Measurements from ENCODE around the gene TNNC1.

The TNNC1 gene

GRCh38 chr3:52446631-52447511 is 7.0 kb downstream of the TNNC1 start:
- 33 to 40% methylated on average over 11 to 13 of the region's 13 CpGs for WGBS, 2 experiments (ENCODE audit: insufficient coverage in 2 of 2)
- H3K27ac ChIP-seq (ENCODE audit: low read depth, low read length, severe bottlenecking), result no peak overlapping the region

GRCh38 chr3:52446042-52446441 is 7.8 kb downstream of the TNNC1 start:
- WGBS, 2 experiments (ENCODE audit: insufficient coverage in 2 of 2), result 88 to 93% methylated on average over 2 to 3 of the region's 4 CpGs
- H3K36me3 ChIP-seq (ENCODE audit: control insufficient read depth, insufficient read depth, low read length), result no peaks in the 10 kb centered on the region
- no peak overlapping the region for H3K27ac ChIP-seq (ENCODE audit: low read depth, low read length, severe bottlenecking)
- peaks cover 17% of the 10 kb centered on the region for H3K4me1 ChIP-seq (ENCODE audit: control insufficient read depth, insufficient read depth, low read length, poor library complexity, severe bottlenecking)
- H3K4me3 ChIP-seq (ENCODE audit: extremely low read depth, insufficient read depth, low read length, poor library complexity, severe bottlenecking), result no peak overlapping the region
- no peaks in the 10 kb centered on the region for H3K9me3 ChIP-seq (ENCODE audit: control insufficient read depth, low read length)

More at GRCh38 chr3:52446631-52447511, 7.0 kb downstream of the TNNC1 start:
- H3K36me3 ChIP-seq (ENCODE audit: control insufficient read depth, insufficient read depth, low read length), result no peaks in the 10 kb centered on the region
- no peak overlapping the region for H3K4me3 ChIP-seq (ENCODE audit: extremely low read depth, insufficient read depth, low read length, poor library complexity, severe bottlenecking)
- H3K9me3 ChIP-seq (ENCODE audit: control insufficient read depth, low read length), result no peaks in the 10 kb centered on the region
- H3K4me1 ChIP-seq (ENCODE audit: control insufficient read depth, insufficient read depth, low read length, poor library complexity, severe bottlenecking), result peaks cover 17% of the 10 kb centered on the region

GRCh38 chr3:52444860-52445793 is 8.7 kb downstream of the TNNC1 start, which contains the start of gene SEMA3G:
SEMA3G (minus strand) TSS chr3:52445103; CDS start chr3:52445027, 76 bp downstream.
- H3K9me3 ChIP-seq (ENCODE audit: control insufficient read depth, low read length), result no peaks in the 10 kb centered on the region
- H3K4me1 ChIP-seq (ENCODE audit: control insufficient read depth, insufficient read depth, low read length, poor library complexity, severe bottlenecking), result peaks cover 11% of the 10 kb centered on the region
- 27 to 29% methylated on average over 17 of the region's 19 CpGs for WGBS, 2 experiments (ENCODE audit: insufficient coverage in 2 of 2)
- no peak within 1 kb of the TSS for H3K27ac ChIP-seq (ENCODE audit: low read depth, low read length, severe bottlenecking)
- H3K4me3 ChIP-seq (ENCODE audit: extremely low read depth, insufficient read depth, low read length, poor library complexity, severe bottlenecking), result peak within 1 kb of the TSS; percentile 27
- H3K36me3 ChIP-seq (ENCODE audit: control insufficient read depth, insufficient read depth, low read length), result no peaks in the 10 kb centered on the region

- Histone ChIP-seq H3K36me3 (ENCODE audit: control insufficient read depth, insufficient read depth, low read length) (no peaks in the 10 kb centered on the region), H3K4me3 (ENCODE audit: extremely low read depth, insufficient read depth, low read length, poor library complexity, severe bottlenecking) (peak overlapping the region; percentile 27), H3K27ac (ENCODE audit: low read depth, low read length, severe bottlenecking) (no peak overlapping the region), H3K4me1 (ENCODE audit: control insufficient read depth, insufficient read depth, low read length, poor library complexity, severe bottlenecking) (peaks cover 4% of the 10 kb centered on the region), H3K9me3 (ENCODE audit: control insufficient read depth, low read length) (no peaks in the 10 kb centered on the region)
- 86 to 91% methylated on average over 21 to 25 of the region's 25 CpGs for WGBS, 2 experiments (ENCODE audit: insufficient coverage in 2 of 2)
These were observed 9.8 kb downstream of the TNNC1 start for GRCh38 chr3:52443791-52444687.

- WGBS, 2 experiments (ENCODE audit: insufficient coverage in 2 of 2), result 82 to 100% methylated on average over 3 to 6 of the region's 8 CpGs
- Histone ChIP-seq H3K9me3 (ENCODE audit: control insufficient read depth, low read length) (no peaks in the 10 kb centered on the region), H3K27ac (ENCODE audit: low read depth, low read length, severe bottlenecking) (no peak overlapping the region), H3K4me3 (ENCODE audit: extremely low read depth, insufficient read depth, low read length, poor library complexity, severe bottlenecking) (peak overlapping the region; percentile 6), H3K36me3 (ENCODE audit: control insufficient read depth, insufficient read depth, low read length) (no peaks in the 10 kb centered on the region), H3K4me1 (ENCODE audit: control insufficient read depth, insufficient read depth, low read length, poor library complexity, severe bottlenecking) (peaks cover 4% of the 10 kb centered on the region)
These were observed 10.6 kb downstream of the TNNC1 start for GRCh38 chr3:52443268-52443610.

- Histone ChIP-seq H3K4me1 (ENCODE audit: control insufficient read depth, insufficient read depth, low read length, poor library complexity, severe bottlenecking) (peaks cover 4% of the 10 kb centered on the region), H3K36me3 (ENCODE audit: control insufficient read depth, insufficient read depth, low read length) (no peaks in the 10 kb centered on the region), H3K27ac (ENCODE audit: low read depth, low read length, severe bottlenecking) (no peak overlapping the region), H3K9me3 (ENCODE audit: control insufficient read depth, low read length) (no peaks in the 10 kb centered on the region), H3K4me3 (ENCODE audit: extremely low read depth, insufficient read depth, low read length, poor library complexity, severe bottlenecking) (peak overlapping the region; percentile 6)
- WGBS, 2 experiments (ENCODE audit: insufficient coverage in 2 of 2), result 91 to 93% methylated on average over 13 to 14 of the region's 16 CpGs
These were observed 11.2 kb downstream of the TNNC1 start for GRCh38 chr3:52442409-52443267.

- Histone ChIP-seq H3K27ac (ENCODE audit: low read depth, low read length, severe bottlenecking) (no peak overlapping the region), H3K9me3 (ENCODE audit: control insufficient read depth, low read length) (no peaks in the 10 kb centered on the region), H3K36me3 (ENCODE audit: control insufficient read depth, insufficient read depth, low read length) (no peaks in the 10 kb centered on the region), H3K4me3 (ENCODE audit: extremely low read depth, insufficient read depth, low read length, poor library complexity, severe bottlenecking) (no peak overlapping the region), H3K4me1 (ENCODE audit: control insufficient read depth, insufficient read depth, low read length, poor library complexity, severe bottlenecking) (peaks cover 4% of the 10 kb centered on the region)
- 94 to 97% methylated on average over 11 to 14 of the region's 18 CpGs for WGBS, 2 experiments (ENCODE audit: insufficient coverage in 2 of 2)
These were observed 12.0 kb downstream of the TNNC1 start for GRCh38 chr3:52441772-52442332.

GRCh38 chr3:52441091-52441771 is 12.6 kb downstream of the TNNC1 start:
- no peaks in the 10 kb centered on the region for H3K9me3 ChIP-seq (ENCODE audit: control insufficient read depth, low read length)
- no peak overlapping the region for H3K27ac ChIP-seq (ENCODE audit: low read depth, low read length, severe bottlenecking)
- WGBS, 2 experiments (ENCODE audit: insufficient coverage in 2 of 2), result 96% methylated on average over 21 of the region's 23 CpGs
- H3K4me1 ChIP-seq (ENCODE audit: control insufficient read depth, insufficient read depth, low read length, poor library complexity, severe bottlenecking), result peaks cover 8% of the 10 kb centered on the region
- H3K36me3 ChIP-seq (ENCODE audit: control insufficient read depth, insufficient read depth, low read length), result no peaks in the 10 kb centered on the region
- no peak overlapping the region for H3K4me3 ChIP-seq (ENCODE audit: extremely low read depth, insufficient read depth, low read length, poor library complexity, severe bottlenecking)

- H3K27ac ChIP-seq (ENCODE audit: low read depth, low read length, severe bottlenecking), result no peak overlapping the region
- 89 to 95% methylated on average over 8 to 12 of the region's 14 CpGs for WGBS, 2 experiments (ENCODE audit: insufficient coverage in 2 of 2)
- peaks cover 8% of the 10 kb centered on the region for H3K4me1 ChIP-seq (ENCODE audit: control insufficient read depth, insufficient read depth, low read length, poor library complexity, severe bottlenecking)
- no peaks in the 10 kb centered on the region for H3K36me3 ChIP-seq (ENCODE audit: control insufficient read depth, insufficient read depth, low read length)
- no peaks in the 10 kb centered on the region for H3K9me3 ChIP-seq (ENCODE audit: control insufficient read depth, low read length)
- no peak overlapping the region for H3K4me3 ChIP-seq (ENCODE audit: extremely low read depth, insufficient read depth, low read length, poor library complexity, severe bottlenecking)
These were observed 13.2 kb downstream of the TNNC1 start for GRCh38 chr3:52440671-52441070.

All from mesodermal cell (in vitro differentiated cells).